HG03108 (cell line): ENCODE measurements around the gene NR5A2.
"Not testable (repeated sequence)": the region's sequence is repeated elsewhere in the genome, so short reads cannot be mapped to it uniquely, and the experiment has no call there.

Experiments used
- ATAC-seq: cut with Tn5 transposase; IDR thresholded peaks from one replicate; pipeline ENCODE4 v1.9.1; 2021; ENCODE audit warnings: moderate library complexity; ENCODE audit not compliant: unreplicated experiment

The NR5A2 gene

GRCh38 chr1:200157715-200158114 lies 130.2 kb downstream of the NR5A2 start:
- ATAC-seq, result no peak

GRCh38 chr1:200161801-200162200 lies 134.3 kb downstream of the NR5A2 start:
- no peak for ATAC-seq

- no peak for ATAC-seq
Observed at GRCh38 chr1:200162258-200162657, 134.7 kb downstream of the NR5A2 start.

- ATAC-seq, result no peak
Observed at GRCh38 chr1:200162877-200163276, 135.4 kb downstream of the NR5A2 start.

GRCh38 chr1:200163911-200164310 lies 136.4 kb downstream of the NR5A2 start:
- ATAC-seq, result no peak

GRCh38 chr1:200165493-200166220 lies 138.1 kb downstream of the NR5A2 start:
- ATAC-seq, result no peak

- no peak for ATAC-seq
Observed at GRCh38 chr1:200166411-200166810, 138.9 kb downstream of the NR5A2 start.

- no peak for ATAC-seq
Observed at GRCh38 chr1:200168926-200169325, 141.4 kb downstream of the NR5A2 start.

- ATAC-seq, result no peak
Observed at GRCh38 chr1:200172311-200172710, 144.8 kb downstream of the NR5A2 start.

GRCh38 chr1:200173097-200173618 lies 145.6 kb downstream of the NR5A2 start:
- no peak for ATAC-seq

GRCh38 chr1:200174525-200175295 lies 147.2 kb downstream of the NR5A2 start:
- no peak for ATAC-seq

- ATAC-seq, result no peak
Observed at GRCh38 chr1:200176181-200176580, 148.7 kb downstream of the NR5A2 start.

GRCh38 chr1:200176798-200177197 lies 149.3 kb downstream of the NR5A2 start:
- no peak for ATAC-seq

GRCh38 chr1:200178340-200178739 lies 150.8 kb downstream of the NR5A2 start:
- no peak for ATAC-seq

- no peak for ATAC-seq
Observed at GRCh38 chr1:200179126-200179780, 151.7 kb downstream of the NR5A2 start.

- no peak for ATAC-seq
Observed at GRCh38 chr1:200179781-200180160, 152.3 kb downstream of the NR5A2 start.

GRCh38 chr1:200180821-200181220 lies 153.3 kb downstream of the NR5A2 start:
- no peak for ATAC-seq

GRCh38 chr1:200181861-200182260 lies 154.4 kb downstream of the NR5A2 start:
- no peak for ATAC-seq

- ATAC-seq, result no peak
Observed at GRCh38 chr1:200182701-200183100, 155.2 kb downstream of the NR5A2 start.

GRCh38 chr1:200183637-200184036 lies 156.1 kb downstream of the NR5A2 start:
- no peak for ATAC-seq

GRCh38 chr1:200184196-200184595 lies 156.7 kb downstream of the NR5A2 start:
- ATAC-seq, result no peak

- not testable (repeated sequence) for ATAC-seq
Observed at GRCh38 chr1:200185191-200185590, 157.7 kb downstream of the NR5A2 start.
